HG02623 (cell line): ENCODE results near the gene TMEM51.

Experiments used
- ATAC-seq: cut with Tn5 transposase; IDR thresholded peaks from one replicate; pipeline ENCODE4 v1.9.1; 2021; ENCODE audit warnings: moderate library complexity; ENCODE audit not compliant: unreplicated experiment

Gene TMEM51

GRCh38 chr1:15212954-15213291, 59.4 kb downstream of the TMEM51 start:
- no peak for ATAC-seq

DNA sequence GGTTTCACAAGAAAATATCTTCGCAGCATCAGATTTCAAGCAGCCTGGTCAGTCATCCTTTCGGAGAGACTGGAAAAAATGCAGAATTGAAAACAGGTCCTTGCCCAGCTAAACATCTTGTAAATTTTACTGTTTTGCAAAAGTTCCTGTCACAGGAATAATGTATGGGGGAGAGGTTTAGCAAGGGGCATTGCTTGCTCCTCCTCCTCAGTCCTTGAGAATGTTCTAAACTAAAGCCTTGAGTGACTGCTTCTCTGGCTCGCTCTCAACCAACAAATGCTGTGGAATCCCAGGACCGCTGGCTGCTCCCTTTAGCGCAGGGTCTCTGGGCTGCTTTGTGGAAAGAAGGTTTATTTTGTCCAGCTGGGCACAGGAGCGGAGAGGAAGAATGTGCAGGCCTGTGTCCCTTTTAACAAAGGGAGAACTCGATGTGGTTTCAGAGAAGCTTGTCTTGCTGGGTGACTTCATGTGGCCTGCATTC, 59.8 kb downstream of the TMEM51 start:
- no peak for ATAC-seq

- no peak for ATAC-seq
Measured at GRCh38 chr1:15214527-15214926, 61.0 kb downstream of the TMEM51 start.

- ATAC-seq: no peak
Measured at GRCh38 chr1:15215116-15215515, 61.6 kb downstream of the TMEM51 start.

- no peak for ATAC-seq
Measured at GRCh38 chr1:15217654-15218053, 64.1 kb downstream of the TMEM51 start.

DNA sequence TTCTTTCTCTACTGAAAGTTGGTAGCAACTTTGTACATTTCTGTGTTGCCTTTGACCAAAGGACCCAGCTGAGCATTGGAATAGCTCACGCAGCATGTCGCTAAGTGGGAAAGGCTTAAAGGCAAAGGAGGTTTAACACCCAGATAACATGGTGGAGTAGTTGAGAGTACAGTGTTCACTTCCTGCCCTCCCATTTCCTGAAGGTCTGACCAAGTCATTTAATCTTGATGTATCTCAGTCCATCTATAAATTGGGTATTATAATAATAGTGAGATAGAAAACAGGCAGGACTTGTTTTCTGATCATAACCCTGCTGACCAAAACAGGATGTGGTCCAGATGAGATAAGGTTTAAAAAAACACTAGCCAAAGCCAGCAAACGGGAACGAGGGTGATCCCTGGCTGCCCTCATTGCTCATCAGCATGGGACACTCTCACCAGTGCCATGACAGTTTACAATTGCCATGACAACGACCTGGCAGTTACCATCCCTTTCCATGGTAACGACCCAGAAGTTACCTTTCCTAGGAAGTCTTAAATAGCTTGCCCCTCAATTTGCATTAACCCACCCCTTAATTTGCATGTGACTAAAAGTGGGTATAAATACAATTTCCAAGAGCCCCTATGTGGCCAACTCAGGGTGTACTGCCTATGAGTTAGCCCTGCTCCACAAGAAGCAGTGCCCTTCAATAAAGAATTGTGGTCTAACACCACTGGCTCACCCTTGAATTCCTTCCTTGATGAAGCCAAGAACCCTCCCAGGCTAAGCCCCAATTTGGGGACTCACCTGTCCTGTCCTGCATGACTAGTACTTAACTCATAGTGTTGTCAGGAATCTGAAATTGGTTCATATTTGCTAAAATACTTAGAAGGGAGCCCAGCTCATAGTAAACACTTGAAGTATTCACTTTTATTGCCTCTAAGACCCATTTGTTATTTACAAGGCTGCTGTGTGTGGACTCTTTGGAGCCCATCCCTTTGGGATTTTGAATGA, 65.0 kb downstream of the TMEM51 start:
- no peak for ATAC-seq

DNA sequence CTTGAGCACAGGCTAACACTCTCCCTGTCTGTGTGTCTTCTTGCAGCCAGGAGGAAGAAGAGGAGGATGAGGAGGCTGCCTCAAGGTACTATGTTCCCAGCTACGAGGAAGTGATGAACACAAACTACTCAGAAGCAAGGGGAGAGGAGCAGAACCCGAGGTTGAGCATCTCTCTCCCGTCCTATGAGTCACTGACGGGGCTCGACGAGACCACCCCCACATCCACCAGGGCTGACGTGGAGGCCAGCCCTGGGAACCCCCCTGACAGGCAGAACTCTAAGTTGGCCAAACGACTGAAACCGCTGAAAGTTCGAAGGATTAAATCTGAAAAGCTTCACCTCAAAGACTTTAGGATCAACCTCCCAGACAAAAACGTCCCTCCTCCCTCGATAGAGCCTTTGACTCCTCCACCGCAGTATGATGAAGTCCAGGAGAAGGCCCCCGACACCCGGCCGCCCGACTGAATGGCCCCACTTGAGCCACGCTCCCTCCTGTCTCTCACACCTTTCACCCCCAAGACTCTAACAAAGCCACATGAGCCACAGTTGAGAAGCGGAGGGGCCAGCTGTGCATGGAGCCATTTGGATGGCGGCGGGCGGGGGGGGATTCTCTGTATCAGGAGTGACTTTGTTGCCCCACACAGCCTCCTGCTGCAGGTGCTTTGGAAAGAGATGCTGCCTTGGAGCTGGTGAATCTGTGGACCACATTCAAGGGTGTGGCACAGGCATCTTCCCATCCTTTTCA, 65.9 kb downstream of the TMEM51 start:
- no peak for ATAC-seq

- no peak for ATAC-seq
Measured at GRCh38 chr1:15220024-15220392, 66.5 kb downstream of the TMEM51 start.

DNA sequence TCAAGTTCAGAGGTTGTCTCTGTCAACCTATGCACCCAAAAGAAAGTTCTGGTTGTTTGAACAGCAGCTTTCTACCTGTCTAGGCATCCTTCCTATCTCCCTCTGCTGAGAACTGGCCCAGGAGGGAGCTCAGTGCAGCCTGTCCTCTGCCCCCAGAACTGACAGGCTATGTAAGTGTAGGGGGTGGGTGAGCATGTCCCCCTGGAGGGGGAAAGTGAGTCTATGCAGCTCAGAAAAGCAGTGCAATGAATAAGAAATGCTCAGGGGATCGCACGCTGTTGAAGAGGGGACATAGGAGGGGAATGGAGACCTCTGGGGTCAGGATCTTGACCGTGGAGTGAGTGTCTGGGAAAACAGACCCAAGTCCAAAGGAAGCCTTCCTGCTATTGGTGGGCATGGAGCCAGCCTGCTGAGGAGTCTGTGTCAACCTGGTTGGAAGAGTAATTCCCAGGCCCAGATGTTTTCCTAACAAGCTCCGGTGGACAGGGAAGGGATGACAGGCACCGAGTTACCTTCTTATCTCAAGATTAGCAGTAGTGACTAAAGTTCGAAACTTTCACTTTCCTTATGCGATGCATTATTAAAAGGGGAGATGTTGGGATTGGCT, 67.4 kb downstream of the TMEM51 start:
- no peak for ATAC-seq

- no peak for ATAC-seq
Measured at GRCh38 chr1:15222653-15223303, 69.2 kb downstream of the TMEM51 start.

- no peak for ATAC-seq
Measured at GRCh38 chr1:15224259-15224869, 70.8 kb downstream of the TMEM51 start.

- no peak for ATAC-seq
Measured at GRCh38 chr1:15224974-15225373, 71.4 kb downstream of the TMEM51 start.

DNA sequence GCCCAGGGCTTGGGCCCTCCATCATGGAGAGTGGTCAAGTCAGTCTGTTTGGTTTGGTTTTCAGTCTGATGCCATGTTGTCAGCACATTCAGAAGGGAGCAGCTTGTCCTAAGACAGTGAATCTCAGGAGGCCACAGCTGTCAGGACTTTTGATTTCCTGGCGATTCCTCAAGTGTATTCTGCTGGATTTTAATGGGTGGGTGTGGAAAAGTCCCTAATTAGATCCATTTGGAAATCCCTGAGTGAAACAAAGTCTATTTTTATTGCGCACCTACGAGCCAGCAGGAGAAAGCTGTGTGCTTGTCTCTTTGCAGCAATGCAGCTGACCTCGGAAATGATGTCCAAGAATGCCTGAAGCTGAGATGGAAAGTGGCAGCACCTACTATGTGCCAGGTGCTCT, 71.9 kb downstream of the TMEM51 start:
- ATAC-seq: no peak

GRCh38 chr1:15226388-15227255, 73.1 kb downstream of the TMEM51 start:
- no peak for ATAC-seq

DNA sequence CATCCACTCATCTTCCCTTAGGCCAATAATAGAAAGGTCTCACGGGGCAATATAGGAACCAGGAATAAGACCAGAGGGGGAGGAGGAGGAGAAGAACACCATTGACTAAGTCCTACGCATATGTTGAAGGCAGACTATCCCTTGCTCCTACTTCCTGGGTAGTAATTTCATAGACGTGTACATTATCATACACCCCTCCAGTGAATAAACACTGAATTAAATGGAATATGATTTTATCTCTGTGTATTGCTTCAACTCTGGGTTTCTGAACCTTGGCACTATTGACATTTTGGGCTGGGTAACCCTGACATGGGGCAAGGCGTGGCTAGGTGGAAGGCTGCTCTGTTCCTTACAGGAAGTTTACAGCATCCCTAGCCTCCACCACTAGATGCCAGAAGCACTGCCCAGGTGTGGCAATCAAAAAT, 76.2 kb downstream of the TMEM51 start:
- ATAC-seq: no peak

GRCh38 chr1:15231714-15232201, 78.2 kb downstream of the TMEM51 start:
- peak; percentile 84 for ATAC-seq

- no peak for ATAC-seq
Measured at GRCh38 chr1:15233689-15234088, 80.1 kb downstream of the TMEM51 start.

DNA sequence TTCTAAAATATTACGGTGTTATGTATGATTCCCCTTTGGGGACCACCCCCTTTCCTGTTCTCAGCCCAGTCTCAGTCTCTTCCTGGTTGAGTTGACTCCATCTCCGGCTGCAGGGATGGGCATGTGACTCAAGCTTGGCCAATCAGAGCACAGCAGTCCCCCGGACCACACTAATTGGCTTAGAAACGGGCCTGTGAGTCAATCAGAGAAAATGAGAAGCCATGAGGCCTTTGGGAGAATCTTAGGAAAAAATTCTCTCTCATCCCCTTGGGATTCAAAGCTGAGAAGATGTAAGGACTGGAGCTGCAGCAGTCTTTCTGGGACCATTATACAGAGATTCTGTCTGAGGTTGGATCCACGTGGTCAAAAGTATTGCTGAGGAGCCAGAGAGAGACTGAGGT, 82.8 kb downstream of the TMEM51 start:
- ATAC-seq: no peak

DNA sequence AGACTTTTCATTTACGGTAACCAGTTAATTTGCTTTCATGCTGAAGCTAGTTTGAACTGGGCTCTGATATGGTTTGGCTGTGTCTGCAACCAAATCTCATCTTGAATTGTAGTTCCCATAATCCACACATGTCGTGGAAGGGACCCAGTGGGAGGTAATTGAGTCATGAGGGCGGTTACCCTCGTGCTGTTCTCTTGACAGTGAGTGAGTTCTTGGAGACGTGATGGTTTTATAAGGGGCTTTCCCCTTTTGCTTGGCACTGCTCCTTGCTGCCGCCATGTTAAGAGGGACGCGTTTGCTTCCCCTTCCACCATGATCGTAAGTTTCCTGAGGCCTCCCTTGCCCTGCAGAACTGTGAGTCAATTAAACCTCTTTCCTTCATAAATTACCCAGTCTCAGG, 83.2 kb downstream of the TMEM51 start:
- no peak for ATAC-seq

DNA sequence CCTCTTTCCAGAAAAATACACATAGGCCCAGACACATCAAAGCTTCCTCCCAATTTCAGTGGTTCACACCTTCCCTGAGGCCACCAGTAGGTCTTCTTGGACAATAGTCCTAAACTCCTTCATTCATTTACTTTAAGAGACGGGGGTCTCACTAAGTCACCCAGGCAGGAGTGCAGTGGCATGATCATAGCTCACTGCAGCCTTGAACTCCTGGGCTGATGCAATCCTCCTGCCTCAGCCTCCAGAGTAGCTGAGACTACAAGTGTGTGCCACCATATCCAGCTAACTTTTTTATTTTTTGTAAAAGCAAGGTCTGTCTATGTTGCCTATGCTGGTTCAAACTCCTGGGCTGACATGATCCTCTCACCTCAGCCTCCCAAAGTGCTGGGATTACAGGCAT, 85.2 kb downstream of the TMEM51 start:
- ATAC-seq: no peak
